OCI-LY7 (cell line): ENCODE data around the gene CABLES1.
"Not testable (repeated sequence)": the region's sequence is repeated elsewhere in the genome, so short reads cannot be mapped to it uniquely, and the experiment has no call there.

Source experiments
- CTCF ChIP-seq: fragments of 200-600 bp; sonication (generic); conservative IDR thresholded peaks from 2 replicates; pipeline ENCODE4 v1.5.1; 2014; ENCODE audit warnings: mild to moderate bottlenecking, antibody characterized with exemption, low read length, moderate library complexity, mixed read lengths
- EZH2phosphoT487 ChIP-seq: fragments of 200-600 bp; sonication (generic); IDR thresholded peaks from 2 replicates; pipeline ENCODE4 v1.6.1; 2018; ENCODE audit warnings: low read depth, borderline replicate concordance, mild to moderate bottlenecking, mixed run types, antibody characterized with exemption, low read length, moderate library complexity, mixed read lengths

DNA sequence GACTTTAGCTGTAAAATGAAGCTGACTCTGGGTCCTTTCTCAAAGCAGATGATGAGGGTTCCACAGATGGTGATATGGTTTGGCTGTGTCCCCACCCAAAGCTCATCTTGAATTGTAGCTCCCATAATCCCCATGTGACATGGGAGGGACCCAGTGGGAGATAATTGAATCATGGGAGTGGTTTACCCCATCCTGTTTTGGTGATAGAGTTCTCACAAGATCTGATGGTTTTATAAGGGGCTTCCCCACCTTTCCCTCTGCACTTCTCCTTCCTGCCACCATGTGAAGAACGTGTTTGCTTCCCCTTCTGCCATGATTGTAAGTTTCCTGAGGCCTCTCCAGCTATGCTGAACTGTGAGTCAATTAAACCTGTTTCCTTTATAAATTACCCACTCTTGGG is 133.8 kb downstream of the CABLES1 start:
- TF ChIP-seq CTCF, EZH2phosphoT487: not testable (repeated sequence)
